ENCODE measurements around the gene GALNT9. TPM values are rescaled to one million over a fixed set of nuclear protein-coding genes. Genes with fewer than 3 reads are reported as not detected.
A peak's percentile ranks its signal among the peaks of the same experiment; 100 is the strongest.

The GALNT9 gene
- total RNA-seq, 1 donor from 2014 or later: not detected

DNA sequence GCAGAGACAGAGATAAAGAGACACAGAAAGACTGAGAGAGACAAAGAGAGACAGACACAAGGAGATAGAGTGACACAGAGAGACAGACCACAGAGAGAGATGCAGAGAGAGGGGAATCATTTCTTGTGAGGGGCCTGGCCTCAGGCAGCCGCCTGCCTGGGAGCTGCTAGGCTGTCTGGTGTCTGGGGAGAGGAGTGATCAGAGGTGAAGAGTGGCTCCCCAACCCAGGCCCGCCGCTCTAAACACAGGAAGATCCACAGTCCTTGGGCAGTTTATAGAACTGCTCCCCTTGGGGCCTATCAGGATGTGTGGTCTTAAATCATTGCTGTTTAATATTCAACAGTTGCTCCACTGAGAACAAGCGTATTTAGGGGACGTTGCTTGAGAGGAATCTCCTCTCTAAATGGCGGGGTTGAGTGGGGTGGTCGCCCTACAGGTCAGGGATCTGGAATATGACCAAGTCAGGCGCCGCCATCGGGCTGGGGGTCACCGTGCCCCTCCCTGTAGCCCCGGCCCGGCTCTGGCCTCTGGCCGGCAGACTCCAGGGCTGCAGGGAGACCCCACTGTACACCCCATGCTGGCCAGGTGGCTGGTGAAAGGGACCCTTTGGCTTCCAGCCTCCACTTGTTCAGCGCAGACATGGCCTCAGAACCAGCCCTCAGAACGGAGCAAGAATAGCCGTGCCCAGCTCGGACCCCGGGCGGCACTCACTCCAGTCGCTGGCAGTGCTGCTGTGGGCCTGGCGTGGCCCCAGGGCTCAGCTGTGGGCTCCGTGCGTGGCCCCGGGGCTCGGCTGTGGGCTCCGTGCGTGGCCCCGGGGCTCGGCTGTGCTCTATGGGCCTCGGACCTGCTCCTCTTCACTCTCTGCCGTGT, 89.4 kb downstream of the GALNT9 start:
- no peak overlapping the region for H2AFZ ChIP-seq (replicated peaks)
- TF ChIP-seq, protein P1, sequence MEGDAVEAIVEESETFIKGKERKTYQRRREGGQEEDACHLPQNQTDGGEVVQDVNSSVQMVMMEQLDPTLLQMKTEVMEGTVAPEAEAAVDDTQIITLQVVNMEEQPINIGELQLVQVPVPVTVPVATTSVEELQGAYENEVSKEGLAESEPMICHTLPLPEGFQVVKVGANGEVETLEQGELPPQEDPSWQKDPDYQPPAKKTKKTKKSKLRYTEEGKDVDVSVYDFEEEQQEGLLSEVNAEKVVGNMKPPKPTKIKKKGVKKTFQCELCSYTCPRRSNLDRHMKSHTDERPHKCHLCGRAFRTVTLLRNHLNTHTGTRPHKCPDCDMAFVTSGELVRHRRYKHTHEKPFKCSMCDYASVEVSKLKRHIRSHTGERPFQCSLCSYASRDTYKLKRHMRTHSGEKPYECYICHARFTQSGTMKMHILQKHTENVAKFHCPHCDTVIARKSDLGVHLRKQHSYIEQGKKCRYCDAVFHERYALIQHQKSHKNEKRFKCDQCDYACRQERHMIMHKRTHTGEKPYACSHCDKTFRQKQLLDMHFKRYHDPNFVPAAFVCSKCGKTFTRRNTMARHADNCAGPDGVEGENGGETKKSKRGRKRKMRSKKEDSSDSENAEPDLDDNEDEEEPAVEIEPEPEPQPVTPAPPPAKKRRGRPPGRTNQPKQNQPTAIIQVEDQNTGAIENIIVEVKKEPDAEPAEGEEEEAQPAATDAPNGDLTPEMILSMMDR (IDR thresholded peaks at IDR 0.05): no peak
- no peak for TF ChIP-seq EZH2phosphoT487 (IDR thresholded peaks at IDR 0.05)
- no peak for TF ChIP-seq EZH2 (IDR thresholded peaks at IDR 0.05)
- Mint-ChIP-seq H3K27ac (no peak overlapping the region), H3K36me3 (no peaks in the 10 kb centered on the region), H3K4me1 (peaks cover 6% of the 10 kb centered on the region), H3K27me3 (ENCODE audit: insufficient read depth, low read depth) (peaks cover 12% of the 10 kb centered on the region), H3K9me3 (no peaks in the 10 kb centered on the region), H3K4me3 (peak overlapping the region; percentile 2)
- H3K9me3 ChIP-seq (ENCODE audit: low read depth): no peaks in the 10 kb centered on the region
- H3K27me3 ChIP-seq: peaks cover 24% of the 10 kb centered on the region
- H3K9ac ChIP-seq: no peak overlapping the region
- no peak overlapping the region for H3K27ac ChIP-seq
- DNase-seq (ENCODE audit: low spot score): no peak
- no peaks in the 10 kb centered on the region for H4K20me1 ChIP-seq (ENCODE audit: low read depth)
- H3F3A ChIP-seq (ENCODE audit: low read depth): peaks cover 9% of the 10 kb centered on the region
- H3K4me3 ChIP-seq: no peak overlapping the region
- no peaks in the 10 kb centered on the region for H3K79me2 ChIP-seq (ENCODE audit: low read depth)
- no peaks in the 10 kb centered on the region for H3K4me1 ChIP-seq
- no peak overlapping the region for H3K4me2 ChIP-seq
- H3K36me3 ChIP-seq: no peaks in the 10 kb centered on the region

DNA sequence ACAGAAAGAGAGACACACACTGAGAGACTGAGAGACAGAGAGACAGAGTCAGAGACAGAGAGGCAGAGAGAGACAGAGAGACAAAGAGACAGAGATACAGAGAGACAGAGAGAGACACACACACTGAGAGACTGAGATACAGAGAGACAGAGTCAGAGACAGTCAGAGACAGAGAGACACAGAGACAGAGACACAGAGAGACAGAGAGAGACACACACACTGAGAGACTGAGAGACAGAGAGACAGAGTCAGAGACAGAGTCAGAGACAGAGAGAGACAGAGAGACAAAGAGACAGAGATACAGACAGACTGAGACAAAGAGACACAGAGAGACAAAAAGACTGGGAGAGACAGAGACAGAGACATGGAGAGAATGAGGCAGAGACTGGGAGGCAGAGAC, 90.0 kb downstream of the GALNT9 start:
- Mint-ChIP-seq H3K9me3 (no peaks in the 10 kb centered on the region), H3K4me1 (peaks cover 6% of the 10 kb centered on the region), H3K27ac (no peak overlapping the region), H3K4me3 (peak overlapping the region; percentile 2), H3K36me3 (no peaks in the 10 kb centered on the region), H3K27me3 (ENCODE audit: insufficient read depth, low read depth) (peaks cover 12% of the 10 kb centered on the region)
- H3K27me3 ChIP-seq: peaks cover 25% of the 10 kb centered on the region
- H4K20me1 ChIP-seq (ENCODE audit: low read depth): no peaks in the 10 kb centered on the region
- no peaks in the 10 kb centered on the region for H3K4me1 ChIP-seq
- H3K4me3 ChIP-seq: no peak overlapping the region
- no peak for DNase-seq (ENCODE audit: low spot score)
- no peaks in the 10 kb centered on the region for H3K79me2 ChIP-seq (ENCODE audit: low read depth)
- no peak overlapping the region for H3K27ac ChIP-seq
- H3K9me3 ChIP-seq (ENCODE audit: low read depth): no peaks in the 10 kb centered on the region
- peaks cover 9% of the 10 kb centered on the region for H3F3A ChIP-seq (ENCODE audit: low read depth)
- no peak overlapping the region for H3K9ac ChIP-seq
- H3K36me3 ChIP-seq: no peaks in the 10 kb centered on the region
- no peak overlapping the region for H2AFZ ChIP-seq (replicated peaks)
- TF ChIP-seq, protein P1 (IDR thresholded peaks at IDR 0.05): no peak
- no peak overlapping the region for H3K4me2 ChIP-seq

DNA sequence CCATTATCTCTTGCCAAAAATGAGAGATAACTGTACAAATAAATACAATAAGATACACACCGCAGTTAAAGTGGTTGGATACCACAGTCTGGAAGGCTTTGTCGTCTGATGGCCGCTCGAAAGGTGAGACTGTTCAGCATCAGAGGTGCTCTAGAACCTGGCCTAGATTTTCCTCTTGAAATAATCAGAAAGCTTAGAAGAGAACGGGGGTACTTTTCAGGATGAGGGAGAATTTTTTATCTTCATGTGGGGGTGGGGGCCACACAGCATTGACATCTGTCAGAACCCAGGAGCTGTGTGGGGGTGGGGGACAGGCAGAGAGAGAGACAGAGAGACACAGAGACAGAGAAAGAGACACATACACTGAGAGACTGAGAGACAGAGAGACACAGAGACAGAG, 90.5 kb downstream of the GALNT9 start:
- Histone ChIP-seq H4K20me1 (ENCODE audit: low read depth) (no peaks in the 10 kb centered on the region), H3K9me3 (ENCODE audit: low read depth) (no peaks in the 10 kb centered on the region), H3K4me3 (no peak overlapping the region), H3K36me3 (no peaks in the 10 kb centered on the region), H3K79me2 (ENCODE audit: low read depth) (no peaks in the 10 kb centered on the region), H2AFZ (replicated peaks) (no peak overlapping the region), H3F3A (ENCODE audit: low read depth) (peaks cover 9% of the 10 kb centered on the region), H3K4me2 (no peak overlapping the region), H3K9ac (no peak overlapping the region), H3K27me3 (peaks cover 25% of the 10 kb centered on the region), H3K27ac (no peak overlapping the region), H3K4me1 (no peaks in the 10 kb centered on the region)
- Mint-ChIP-seq H3K4me3 (no peak overlapping the region), H3K27me3 (ENCODE audit: insufficient read depth, low read depth) (peaks cover 12% of the 10 kb centered on the region), H3K4me1 (peaks cover 5% of the 10 kb centered on the region), H3K36me3 (no peaks in the 10 kb centered on the region), H3K27ac (no peak overlapping the region), H3K9me3 (no peaks in the 10 kb centered on the region)
- TF ChIP-seq EZH2phosphoT487 (IDR thresholded peaks at IDR 0.05): no peak
- TF ChIP-seq EZH2 (IDR thresholded peaks at IDR 0.05): no peak
- TF ChIP-seq, protein P1 (IDR thresholded peaks at IDR 0.05): no peak
- DNase-seq (ENCODE audit: low spot score): no peak
